Effector memory CD8-positive, alpha-beta T cell (primary cell): Measurements from ENCODE around the gene P2RY6.
A peak's percentile ranks its signal among the peaks of the same experiment; 100 is the strongest.

Experiments
- ATAC-seq: fragments of 150-1000 bp; cut with Tn5 transposase; replicated peaks from 2 replicates; pipeline ENCODE4 v1.10.0; 2021; ENCODE audit warnings: mild to moderate bottlenecking, moderate library complexity
- DNase-seq, 3 experiments: peaks; one replicate each; pipeline ENCODE4 v3.0.0; 2021
- H3K27ac Mint-ChIP-seq, 2 donors: one replicate each; pipeline ENCODE4 v1.8.0; 2022; ENCODE audit warnings: mild to moderate bottlenecking in 2 of 2, mixed read lengths in 2 of 2, moderate library complexity in 2 of 2
- H3K27me3 Mint-ChIP-seq, 2 donors: one replicate each; pipeline ENCODE4 v1.8.0; 2022; ENCODE audit warnings: mixed read lengths in 2 of 2
- H3K36me3 Mint-ChIP-seq: one replicate; pipeline ENCODE4 v1.8.0; 2022; ENCODE audit warnings: mild to moderate bottlenecking, moderate library complexity, mixed read lengths; ENCODE audit not compliant: insufficient read depth
- H3K4me1 Mint-ChIP-seq, 2 donors: one replicate each; pipeline ENCODE4 v1.8.0; 2022; ENCODE audit warnings: low read depth in 2 of 2, mixed read lengths in 2 of 2
- H3K4me3 Mint-ChIP-seq, 2 donors: one replicate each; pipeline ENCODE4 v1.8.0; 2022; ENCODE audit warnings: mild to moderate bottlenecking in 2 of 2, mixed read lengths in 2 of 2, moderate library complexity in 2 of 2
- H3K9me3 Mint-ChIP-seq, 2 donors: one replicate each; pipeline ENCODE4 v1.8.0; 2022; ENCODE audit warnings: mixed read lengths in 2 of 2

Gene P2RY6

GRCh38 chr11:73242251-73243092, 29.7 kb upstream of the P2RY6 start:
- peak; percentile 87 for ATAC-seq
- peak; percentile 64 to 69 (median 67) for DNase-seq
- H3K4me1 Mint-ChIP-seq = peaks cover 0 to 1% of the 10 kb centered on the region in 2 donors
- H3K27ac Mint-ChIP-seq = no peak overlapping the region
- H3K36me3 Mint-ChIP-seq = no peaks in the 10 kb centered on the region
- H3K9me3 Mint-ChIP-seq = no peaks in the 10 kb centered on the region
- H3K4me3 Mint-ChIP-seq = peak overlapping the region in 1 of 2 donors; percentile 43
- H3K27me3 Mint-ChIP-seq = peaks cover 0 to 27% of the 10 kb centered on the region in 2 donors

GRCh38 chr11:73243093-73243485, 29.0 kb upstream of the P2RY6 start:
- H3K27me3 Mint-ChIP-seq = peaks cover 0 to 21% of the 10 kb centered on the region in 2 donors
- no peak for DNase-seq
- no peak for ATAC-seq
- no peaks in the 10 kb centered on the region for H3K9me3 Mint-ChIP-seq
- peaks cover 0 to 1% of the 10 kb centered on the region in 2 donors for H3K4me1 Mint-ChIP-seq
- no peak overlapping the region for H3K27ac Mint-ChIP-seq
- H3K4me3 Mint-ChIP-seq = no peak overlapping the region
- H3K36me3 Mint-ChIP-seq = no peaks in the 10 kb centered on the region

- Mint-ChIP-seq H3K36me3 (no peaks in the 10 kb centered on the region), H3K27ac (no peak overlapping the region), H3K4me3 (no peak overlapping the region), H3K27me3 (peaks cover 0 to 9% of the 10 kb centered on the region in 2 donors), H3K4me1 (peaks cover 0 to 1% of the 10 kb centered on the region in 2 donors), H3K9me3 (no peaks in the 10 kb centered on the region)
- DNase-seq = no peak
- ATAC-seq = no peak
Observed at GRCh38 chr11:73244589-73245240, 27.4 kb upstream of the P2RY6 start.

GRCh38 chr11:73245461-73245860, 26.7 kb upstream of the P2RY6 start:
- Mint-ChIP-seq H3K36me3 (no peaks in the 10 kb centered on the region), H3K27ac (no peak overlapping the region), H3K4me3 (no peak overlapping the region), H3K9me3 (no peaks in the 10 kb centered on the region), H3K4me1 (peaks cover 0 to 1% of the 10 kb centered on the region in 2 donors), H3K27me3 (peaks cover 0 to 9% of the 10 kb centered on the region in 2 donors)
- no peak for ATAC-seq
- no peak for DNase-seq

- no peaks in the 10 kb centered on the region for H3K9me3 Mint-ChIP-seq
- H3K36me3 Mint-ChIP-seq = no peaks in the 10 kb centered on the region
- ATAC-seq (no peak), DNase-seq (no peak)
- H3K4me3 Mint-ChIP-seq = no peak overlapping the region
- no peak overlapping the region for H3K27ac Mint-ChIP-seq
- peaks cover 0 to 6% of the 10 kb centered on the region in 2 donors for H3K27me3 Mint-ChIP-seq
- H3K4me1 Mint-ChIP-seq = peaks cover 0 to 1% of the 10 kb centered on the region in 2 donors
Observed at GRCh38 chr11:73246303-73246702, 25.8 kb upstream of the P2RY6 start.

GRCh38 chr11:73248526-73249185, 23.5 kb upstream of the P2RY6 start:
- ATAC-seq = no peak
- no peak overlapping the region for H3K27ac Mint-ChIP-seq

DNA sequence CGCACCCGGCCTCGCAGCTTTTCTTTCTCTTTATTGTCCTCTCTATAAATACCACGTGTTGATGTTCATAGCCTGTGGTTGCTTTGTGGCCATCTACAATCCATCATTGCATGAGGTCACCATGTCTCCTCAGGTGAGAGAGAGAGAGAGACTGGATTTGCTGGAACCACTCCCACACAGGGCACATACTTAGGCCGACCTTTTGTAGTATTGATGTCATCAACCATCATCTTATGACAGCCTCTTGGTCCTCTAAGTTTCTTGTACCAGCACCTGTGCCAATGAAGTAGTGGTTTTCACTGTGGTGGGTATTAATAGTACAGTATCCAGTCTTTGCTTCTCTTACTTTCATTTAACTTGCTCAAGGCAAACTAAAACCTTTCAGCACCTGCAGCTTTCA, 22.8 kb upstream of the P2RY6 start:
- Mint-ChIP-seq H3K9me3 (no peaks in the 10 kb centered on the region), H3K36me3 (no peaks in the 10 kb centered on the region), H3K4me3 (no peak overlapping the region), H3K4me1 (no peaks in the 10 kb centered on the region), H3K27ac (no peak overlapping the region), H3K27me3 (no peaks in the 10 kb centered on the region)
- ATAC-seq (peak; percentile 68), DNase-seq (no peak)

More at GRCh38 chr11:73248526-73249185, 23.5 kb upstream of the P2RY6 start:
- no peak for DNase-seq
- H3K4me3 Mint-ChIP-seq = no peak overlapping the region
- H3K36me3 Mint-ChIP-seq = no peaks in the 10 kb centered on the region
- H3K27me3 Mint-ChIP-seq = no peaks in the 10 kb centered on the region
- no peaks in the 10 kb centered on the region for H3K4me1 Mint-ChIP-seq
- no peaks in the 10 kb centered on the region for H3K9me3 Mint-ChIP-seq

DNA sequence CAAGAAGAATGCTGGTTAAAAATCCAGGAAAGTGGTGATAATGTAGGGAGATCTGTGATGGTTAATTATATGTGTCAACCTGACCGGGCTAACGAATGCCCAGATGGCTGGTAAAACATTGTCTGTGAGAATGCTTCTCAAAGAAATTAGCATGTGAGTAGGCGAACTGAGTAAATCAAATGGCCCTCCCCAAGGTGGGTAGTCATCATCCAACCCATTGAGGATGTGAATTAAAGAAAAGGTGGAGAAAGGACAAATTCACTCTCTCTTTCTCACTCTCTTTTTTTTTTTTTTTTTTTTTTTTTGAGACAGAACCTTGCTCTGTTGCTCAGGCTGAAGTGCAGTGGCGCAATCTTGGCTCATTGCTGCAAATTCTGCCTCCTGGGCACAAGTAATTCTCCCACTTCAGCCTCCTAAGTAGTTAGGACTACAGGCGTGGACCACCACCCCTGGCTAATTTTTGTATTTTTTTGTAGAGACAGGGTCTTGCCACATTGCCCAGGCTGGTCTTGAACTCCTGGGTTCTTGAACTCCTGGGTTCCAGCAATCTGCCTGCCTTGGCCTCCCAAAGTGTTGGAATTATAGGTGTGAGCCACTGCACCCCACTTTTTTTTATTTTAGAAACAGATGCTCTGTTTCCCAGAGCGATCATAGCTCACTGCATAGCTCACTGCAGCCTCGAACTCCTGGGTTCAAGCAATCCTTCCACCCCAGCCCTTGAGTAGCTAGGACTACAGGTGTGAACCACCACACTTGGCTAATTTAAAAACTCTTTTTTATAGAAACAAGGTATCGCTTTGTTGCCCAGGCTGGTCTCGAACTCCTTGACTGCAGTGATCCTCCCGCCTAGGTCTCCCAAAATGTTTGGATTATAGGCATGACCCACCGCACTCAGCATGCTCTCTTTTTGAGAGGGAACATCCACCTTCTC, 22.0 kb upstream of the P2RY6 start:
- Mint-ChIP-seq H3K9me3 (no peaks in the 10 kb centered on the region), H3K27me3 (no peaks in the 10 kb centered on the region), H3K36me3 (no peaks in the 10 kb centered on the region), H3K4me3 (no peak overlapping the region), H3K4me1 (no peaks in the 10 kb centered on the region), H3K27ac (no peak overlapping the region)
- DNase-seq (no peak), ATAC-seq (peak; percentile 20)

GRCh38 chr11:73252577-73253191, 19.5 kb upstream of the P2RY6 start:
- Mint-ChIP-seq H3K9me3 (no peaks in the 10 kb centered on the region), H3K4me3 (no peak overlapping the region), H3K4me1 (no peaks in the 10 kb centered on the region), H3K27me3 (no peaks in the 10 kb centered on the region), H3K36me3 (no peaks in the 10 kb centered on the region), H3K27ac (no peak overlapping the region)
- ATAC-seq = peak; percentile 54
- no peak for DNase-seq

DNA sequence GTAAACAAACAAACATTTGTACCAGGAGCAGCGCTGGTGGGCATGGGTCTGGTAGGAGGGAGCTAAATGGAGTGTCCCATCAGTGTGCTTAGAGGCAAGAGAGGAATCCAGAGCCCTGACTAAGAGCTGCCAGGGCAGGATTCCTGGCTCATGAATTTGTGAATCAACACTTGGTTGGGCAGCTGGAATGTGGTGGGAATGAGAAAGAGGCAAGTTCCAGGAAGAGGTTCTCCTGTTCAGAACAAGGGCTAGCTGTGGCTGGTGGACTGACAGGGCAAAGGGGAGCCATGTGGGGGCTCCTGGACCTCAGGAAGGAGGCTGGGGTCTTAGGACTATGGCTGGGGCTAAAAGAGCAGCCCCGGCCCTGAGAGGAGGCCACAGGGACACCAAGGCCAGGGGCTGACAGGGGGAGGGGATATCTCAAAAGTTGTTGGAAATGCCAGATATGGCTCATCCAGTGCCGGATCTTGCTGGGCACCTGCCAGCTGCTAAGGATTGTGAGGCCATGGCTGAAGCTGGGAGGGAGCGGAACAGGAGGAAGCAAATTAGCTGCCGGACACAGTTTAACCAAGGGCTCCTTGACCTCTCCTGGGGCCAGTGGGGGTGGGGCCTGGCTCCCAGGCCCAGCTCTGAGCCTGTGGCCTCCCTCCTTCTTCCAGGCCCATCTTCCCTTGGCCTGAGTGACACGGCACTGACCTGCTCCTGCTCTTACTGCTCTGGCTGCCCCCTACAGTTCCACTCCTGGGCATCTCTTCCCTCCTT, 14.6 kb upstream of the P2RY6 start:
- peaks cover 0 to 7% of the 10 kb centered on the region in 2 donors for H3K27me3 Mint-ChIP-seq
- no peaks in the 10 kb centered on the region for H3K36me3 Mint-ChIP-seq
- H3K9me3 Mint-ChIP-seq = no peaks in the 10 kb centered on the region
- no peaks in the 10 kb centered on the region for H3K4me1 Mint-ChIP-seq
- no peak overlapping the region for H3K27ac Mint-ChIP-seq
- ATAC-seq (no peak), DNase-seq (no peak)
- H3K4me3 Mint-ChIP-seq = no peak overlapping the region

DNA sequence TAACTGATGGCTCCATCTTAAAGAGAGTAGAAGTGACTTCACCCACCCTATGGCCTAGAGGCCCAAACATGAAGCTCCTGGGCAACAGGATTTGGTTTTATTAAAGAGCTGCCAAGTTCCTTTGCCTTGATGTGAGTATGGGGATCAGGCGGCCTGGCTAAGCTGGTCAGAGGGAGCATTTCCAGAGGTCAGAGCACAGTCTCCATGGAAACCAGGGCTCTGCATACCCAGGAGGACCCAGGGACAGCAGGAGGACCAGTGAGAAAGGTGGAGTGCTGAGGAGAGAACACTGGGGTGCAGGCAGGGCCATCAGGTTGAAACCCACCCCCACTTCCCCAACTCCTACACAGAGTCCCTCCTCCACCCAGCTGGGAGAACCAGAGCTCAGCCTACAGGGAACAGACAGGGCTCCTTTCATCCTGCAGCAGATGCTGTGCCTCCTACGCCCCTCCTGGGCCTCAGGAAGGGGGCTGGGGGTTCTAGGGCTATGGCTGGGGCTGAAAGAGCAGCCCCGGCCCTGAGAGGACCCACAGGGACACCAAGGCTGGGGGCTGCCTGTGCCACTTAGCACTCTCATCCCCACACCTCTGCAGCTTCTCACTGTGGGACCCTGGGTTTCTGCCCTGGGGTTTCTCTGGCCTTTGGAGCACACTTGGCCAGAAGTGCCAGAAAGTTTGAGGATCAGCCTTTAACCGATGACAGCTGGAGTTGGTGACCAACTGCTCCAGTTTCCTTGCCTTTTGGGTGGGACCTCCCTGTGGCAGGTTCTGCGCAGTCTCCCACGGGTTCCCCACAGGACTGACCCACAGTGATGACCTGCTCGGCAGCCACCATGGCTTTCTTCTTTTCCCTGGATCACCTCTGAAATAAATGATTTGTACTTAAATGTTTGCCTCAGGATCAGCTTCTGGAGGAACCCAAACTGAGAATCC, 13.8 kb upstream of the P2RY6 start:
- Mint-ChIP-seq H3K27ac (no peak overlapping the region), H3K36me3 (no peaks in the 10 kb centered on the region), H3K27me3 (peaks cover 5 to 15% of the 10 kb centered on the region in 2 donors), H3K4me1 (no peaks in the 10 kb centered on the region), H3K9me3 (no peaks in the 10 kb centered on the region), H3K4me3 (no peak overlapping the region)
- DNase-seq = no peak
- no peak for ATAC-seq
